ENCODE data around the gene SNAI3.

SNAI3 gene

GRCh38 chr16:88662843-88663606 is 23.3 kb downstream of the SNAI3 start, which contains the start of gene MVD (continued):
- TF ChIP-seq, protein P1, sequence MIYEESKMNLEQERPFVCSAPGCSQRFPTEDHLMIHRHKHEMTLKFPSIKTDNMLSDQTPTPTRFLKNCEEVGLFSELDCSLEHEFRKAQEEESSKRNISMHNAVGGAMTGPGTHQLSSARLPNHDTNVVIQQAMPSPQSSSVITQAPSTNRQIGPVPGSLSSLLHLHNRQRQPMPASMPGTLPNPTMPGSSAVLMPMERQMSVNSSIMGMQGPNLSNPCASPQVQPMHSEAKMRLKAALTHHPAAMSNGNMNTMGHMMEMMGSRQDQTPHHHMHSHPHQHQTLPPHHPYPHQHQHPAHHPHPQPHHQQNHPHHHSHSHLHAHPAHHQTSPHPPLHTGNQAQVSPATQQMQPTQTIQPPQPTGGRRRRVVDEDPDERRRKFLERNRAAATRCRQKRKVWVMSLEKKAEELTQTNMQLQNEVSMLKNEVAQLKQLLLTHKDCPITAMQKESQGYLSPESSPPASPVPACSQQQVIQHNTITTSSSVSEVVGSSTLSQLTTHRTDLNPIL (CRISPR knock-in tag; IDR thresholded peaks at IDR 0.05; ENCODE audit: low read depth), result no peak
- TF ChIP-seq TCF4 (CRISPR knock-in tag; IDR thresholded peaks at IDR 0.05; ENCODE audit: borderline replicate concordance), result no peak

- no peak for ATAC-seq
- TF ChIP-seq ZNF565 (CRISPR knock-in tag; conservative IDR thresholded peaks at IDR 0.05; ENCODE audit: low read depth), result no peak
- no peak for TF ChIP-seq ARNTL (CRISPR knock-in tag; IDR thresholded peaks at IDR 0.05; ENCODE audit: borderline replicate concordance, low read depth)
- no peak for TF ChIP-seq CSRNP3 (CRISPR knock-in tag; IDR thresholded peaks at IDR 0.05)
- TF ChIP-seq GLIS3 (CRISPR knock-in tag; IDR thresholded peaks at IDR 0.05), result no peak
Observed at GRCh38 chr16:88662222-88662842, 24.0 kb downstream of the SNAI3 start.

- no peak for ATAC-seq
- TF ChIP-seq ZNF8 (CRISPR knock-in tag; IDR thresholded peaks at IDR 0.05) (no peak), ESRRG (CRISPR knock-in tag; IDR thresholded peaks at IDR 0.05) (no peak), TCF4 (CRISPR knock-in tag; IDR thresholded peaks at IDR 0.05; ENCODE audit: borderline replicate concordance) (no peak), RARB (CRISPR knock-in tag; IDR thresholded peaks at IDR 0.05) (no peak), GLIS3 (CRISPR knock-in tag; IDR thresholded peaks at IDR 0.05) (no peak), ZC3H10 (CRISPR knock-in tag; IDR thresholded peaks at IDR 0.05) (no peak), ZFP3 (CRISPR knock-in tag; IDR thresholded peaks at IDR 0.05) (no peak), ZNF70 (CRISPR knock-in tag; IDR thresholded peaks at IDR 0.05) (no peak), SNAI2 (CRISPR knock-in tag; IDR thresholded peaks at IDR 0.05) (no peak), POU6F1 (CRISPR knock-in tag; IDR thresholded peaks at IDR 0.05; ENCODE audit: borderline replicate concordance, low read depth) (no peak), ZFP30 (CRISPR knock-in tag; IDR thresholded peaks at IDR 0.05) (no peak)
- TF ChIP-seq, protein P1 (CRISPR knock-in tag; IDR thresholded peaks at IDR 0.05; ENCODE audit: low read depth), result no peak
- TF ChIP-seq, protein P2, sequence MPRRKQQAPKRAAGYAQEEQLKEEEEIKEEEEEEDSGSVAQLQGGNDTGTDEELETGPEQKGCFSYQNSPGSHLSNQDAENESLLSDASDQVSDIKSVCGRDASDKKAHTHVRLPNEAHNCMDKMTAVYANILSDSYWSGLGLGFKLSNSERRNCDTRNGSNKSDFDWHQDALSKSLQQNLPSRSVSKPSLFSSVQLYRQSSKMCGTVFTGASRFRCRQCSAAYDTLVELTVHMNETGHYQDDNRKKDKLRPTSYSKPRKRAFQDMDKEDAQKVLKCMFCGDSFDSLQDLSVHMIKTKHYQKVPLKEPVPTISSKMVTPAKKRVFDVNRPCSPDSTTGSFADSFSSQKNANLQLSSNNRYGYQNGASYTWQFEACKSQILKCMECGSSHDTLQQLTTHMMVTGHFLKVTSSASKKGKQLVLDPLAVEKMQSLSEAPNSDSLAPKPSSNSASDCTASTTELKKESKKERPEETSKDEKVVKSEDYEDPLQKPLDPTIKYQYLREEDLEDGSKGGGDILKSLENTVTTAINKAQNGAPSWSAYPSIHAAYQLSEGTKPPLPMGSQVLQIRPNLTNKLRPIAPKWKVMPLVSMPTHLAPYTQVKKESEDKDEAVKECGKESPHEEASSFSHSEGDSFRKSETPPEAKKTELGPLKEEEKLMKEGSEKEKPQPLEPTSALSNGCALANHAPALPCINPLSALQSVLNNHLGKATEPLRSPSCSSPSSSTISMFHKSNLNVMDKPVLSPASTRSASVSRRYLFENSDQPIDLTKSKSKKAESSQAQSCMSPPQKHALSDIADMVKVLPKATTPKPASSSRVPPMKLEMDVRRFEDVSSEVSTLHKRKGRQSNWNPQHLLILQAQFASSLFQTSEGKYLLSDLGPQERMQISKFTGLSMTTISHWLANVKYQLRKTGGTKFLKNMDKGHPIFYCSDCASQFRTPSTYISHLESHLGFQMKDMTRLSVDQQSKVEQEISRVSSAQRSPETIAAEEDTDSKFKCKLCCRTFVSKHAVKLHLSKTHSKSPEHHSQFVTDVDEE (CRISPR knock-in tag; IDR thresholded peaks at IDR 0.05), result no peak
Observed at GRCh38 chr16:88661468-88661867, 24.8 kb downstream of the SNAI3 start.

DNA sequence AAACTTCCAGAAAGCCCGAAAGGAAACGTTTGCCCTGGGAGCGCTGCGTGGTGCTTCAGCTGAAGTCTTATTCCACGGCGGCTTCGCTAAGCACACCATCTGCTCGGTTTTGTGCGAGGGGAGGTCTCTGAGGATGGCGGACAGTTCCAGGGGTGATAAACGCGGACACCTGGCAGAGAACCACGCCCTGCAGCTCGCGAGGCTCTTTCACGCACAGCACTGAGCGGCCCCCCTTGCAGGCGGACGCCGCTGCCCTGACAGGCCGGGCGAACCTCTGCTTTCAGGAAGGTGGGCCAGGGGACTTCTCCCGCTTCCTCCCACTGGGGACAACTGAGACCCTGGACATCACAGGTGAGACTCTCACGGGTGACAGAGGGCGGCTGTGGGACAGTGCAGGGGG is 27.1 kb downstream of the SNAI3 start:
- TF ChIP-seq ZFP3 (CRISPR knock-in tag; IDR thresholded peaks at IDR 0.05) (no peak), ESRRG (CRISPR knock-in tag; IDR thresholded peaks at IDR 0.05) (no peak), ARNTL (CRISPR knock-in tag; IDR thresholded peaks at IDR 0.05; ENCODE audit: borderline replicate concordance, low read depth) (no peak), ZFP30 (CRISPR knock-in tag; IDR thresholded peaks at IDR 0.05) (no peak), PPARA (CRISPR knock-in tag; IDR thresholded peaks at IDR 0.05; ENCODE audit: borderline replicate concordance) (no peak), ISL1 (CRISPR knock-in tag; IDR thresholded peaks at IDR 0.05) (no peak), POU6F1 (CRISPR knock-in tag; IDR thresholded peaks at IDR 0.05; ENCODE audit: borderline replicate concordance, low read depth) (no peak), GLIS3 (CRISPR knock-in tag; IDR thresholded peaks at IDR 0.05) (no peak), ZNF8 (CRISPR knock-in tag; IDR thresholded peaks at IDR 0.05) (no peak)
- TF ChIP-seq, protein P2 (CRISPR knock-in tag; IDR thresholded peaks at IDR 0.05), result no peak
- TF ChIP-seq, protein P1 (CRISPR knock-in tag; IDR thresholded peaks at IDR 0.05; ENCODE audit: low read depth), result no peak
- ATAC-seq, result no peak
